Gastroesophageal sphincter (tissue), 3 donors: ENCODE measurements around the gene IER5L.

ENCODE experiments used
- CTCF ChIP-seq, 4 experiments: fragments of 200-600 bp in 2 of 4; fragments of 450-650 bp in 2 of 4; sonication (generic) in 1 of 4; IDR thresholded peaks; one replicate each; pipeline ENCODE4 v1.5.1; 2017 to 2019; ENCODE audit warnings: antibody characterized with exemption in 4 of 4, mild to moderate bottlenecking in 2 of 4, moderate library complexity in 2 of 4
- POLR2AphosphoS5 ChIP-seq: sonication (generic); formaldehyde crosslinking; IDR thresholded peaks from one replicate; pipeline ENCODE4 v1.6.1; 2017; ENCODE audit warnings: antibody characterized with exemption

DNA sequence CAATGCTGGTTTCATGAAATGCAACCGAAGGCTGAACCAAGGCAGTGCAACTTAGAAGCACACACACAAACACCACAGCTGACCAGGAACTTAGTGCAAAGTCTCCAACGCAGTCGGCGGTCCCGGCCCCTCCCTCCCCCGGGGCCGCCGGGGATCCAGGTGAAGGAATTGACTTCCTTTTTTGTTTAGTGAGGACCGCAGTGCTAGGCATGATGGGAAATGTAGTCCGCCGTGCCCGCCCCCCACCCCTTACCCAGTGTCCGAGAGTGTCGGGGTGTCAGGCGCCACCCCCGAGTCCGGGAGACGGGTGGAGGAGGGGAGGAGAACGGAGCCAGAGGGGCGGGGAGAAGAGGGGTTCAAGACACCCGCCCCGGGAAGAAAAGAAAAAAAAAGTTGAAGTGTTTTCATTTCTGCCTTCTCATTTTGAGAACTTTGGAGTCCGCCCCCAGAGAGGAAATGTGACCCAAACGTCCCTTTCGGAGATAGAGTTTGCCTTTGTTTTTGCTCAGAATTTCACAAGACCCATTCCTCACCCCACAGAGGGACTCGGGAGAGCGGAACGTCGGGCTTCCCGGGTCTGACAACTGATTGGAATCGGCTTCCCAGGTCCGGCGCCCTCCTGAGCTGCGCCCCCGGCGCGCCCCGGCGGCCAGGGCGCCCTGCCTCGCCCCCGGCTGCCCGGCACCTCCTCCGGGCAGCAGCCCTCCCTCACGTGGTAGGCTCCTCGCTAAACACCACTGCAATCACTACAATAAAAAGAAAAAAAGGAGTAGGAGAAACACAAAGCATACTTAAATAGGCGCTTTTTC, 2.0 kb downstream of the IER5L start:
- peak in 2 of 4 experiments; percentile 12 to 36 for TF ChIP-seq CTCF (IDR thresholded peaks at IDR 0.05)
- peak; percentile 82 for TF ChIP-seq POLR2AphosphoS5
